Endothelial cell of umbilical vein (primary cell): Measurements from ENCODE around the gene VSIG10. TPM values are rescaled to one million over a fixed set of nuclear protein-coding genes. Genes with fewer than 3 reads are reported as not detected.

ENCODE experiments used
- BruUV-seq: library from RNA; stranded (reverse); fragments of 400-500 nt; replicated peaks from 2 replicates; lab custom pipeline; 2021; lab: Mats Ljungman, UMichigan
- CTCF ChIA-PET: fragments of 300-600, 350-600 bp; sonication (Branson Sonifier 250); formaldehyde crosslinking; loops from one replicate; lab custom pipeline; 2021; ENCODE audit warnings: antibody characterized with exemption, inconsistent platforms; lab: Charles Lee
- POLR2A ChIA-PET: fragments of 300-600, 350-600 bp; sonication (Branson Sonifier 250); formaldehyde crosslinking; loops from one replicate; lab custom pipeline; 2021; ENCODE audit warnings: antibody characterized with exemption, inconsistent platforms; lab: Charles Lee
- DNase-seq: peaks from one replicate; pipeline ENCODE4 v3.0.0-alpha.2; 2011; ENCODE audit warnings: low read depth, low spot score
- FAIRE-seq: peaks from 2 replicates; lab custom pipeline; 2011; peaks lifted over from hg19 to GRCh38; lab: Jason Lieb, UNC
- H2AFZ ChIP-seq: 2 replicates; pipeline ENCODE4 v1.6.0; 2012; ENCODE audit warnings: low read depth, low read length, control low read depth, inconsistent platforms
- H3K27ac ChIP-seq: 2 replicates; pipeline ENCODE4 v1.5.1; 2011; ENCODE audit warnings: low read depth, mild to moderate bottlenecking, control low read depth, low read length, moderate library complexity; ENCODE audit not compliant: insufficient read depth
- H3K27me3 ChIP-seq, 2 experiments: 2 replicates each; pipeline versions ENCODE4 v1.6.0 to v1.6.1; 2011; ENCODE audit warnings: low read length in 2 of 2, mixed read lengths in 1 of 2; ENCODE audit not compliant: control insufficient read depth in 2 of 2, insufficient read depth in 2 of 2
- H3K36me3 ChIP-seq, 2 experiments: 2 replicates in 1 of 2; 3 replicates in 1 of 2; pipeline ENCODE4 v1.5.1; 2011; ENCODE audit warnings: low read length in 2 of 2, mild to moderate bottlenecking in 1 of 2, moderate library complexity in 1 of 2; ENCODE audit not compliant: control insufficient read depth in 2 of 2, insufficient read depth in 2 of 2; ENCODE audit errors: extremely low read depth in 1 of 2
- H3K4me1 ChIP-seq: 3 replicates; pipeline ENCODE4 v1.5.1; 2011; ENCODE audit warnings: mild to moderate bottlenecking, low read length; ENCODE audit not compliant: control insufficient read depth, insufficient read depth; ENCODE audit errors: extremely low read depth
- H3K4me2 ChIP-seq: 2 replicates; pipeline ENCODE4 v1.6.1; 2011; ENCODE audit warnings: low read length, control low read depth, mixed read lengths; ENCODE audit not compliant: insufficient read depth
- H3K4me3 ChIP-seq, 3 experiments: fragments of 200-600 bp in 1 of 3; sonication (generic), shearing (Covaris generic) in 1 of 3; replicated peaks in 1 of 3; 2 replicates each; pipeline ENCODE4 v1.5.1; 2011 to 2016; ENCODE audit warnings: control low read depth in 3 of 3, low read length in 3 of 3, mild to moderate bottlenecking in 2 of 3, inconsistent platforms in 1 of 3, low read depth in 1 of 3, moderate library complexity in 1 of 3; ENCODE audit not compliant: insufficient read depth in 1 of 3
- H3K79me2 ChIP-seq: 2 replicates; pipeline ENCODE4 v1.6.0; 2012; ENCODE audit warnings: low read length, inconsistent platforms; ENCODE audit not compliant: control insufficient read depth, insufficient read depth
- H3K9ac ChIP-seq: replicated peaks from 2 replicates; pipeline ENCODE3; 2011; ENCODE audit warnings: low read length, control low read depth; ENCODE audit not compliant: insufficient read depth; ENCODE audit errors: extremely low read depth
- H3K9me1 ChIP-seq: replicated peaks from 3 replicates; pipeline ENCODE4 v1.6.0; 2011; ENCODE audit warnings: mild to moderate bottlenecking, low read length; ENCODE audit not compliant: control insufficient read depth, insufficient read depth; ENCODE audit errors: extremely low read depth
- H3K9me3 ChIP-seq: replicated peaks from 2 replicates; pipeline ENCODE4 v1.5.1; 2012; ENCODE audit warnings: low read length, inconsistent platforms; ENCODE audit not compliant: control insufficient read depth, insufficient read depth
- H4K20me1 ChIP-seq: replicated peaks from 2 replicates; pipeline ENCODE3; 2011; ENCODE audit warnings: mild to moderate bottlenecking, low read length; ENCODE audit not compliant: control insufficient read depth, insufficient read depth; ENCODE audit errors: extremely low read depth
- FOS ChIP-seq: IDR thresholded peaks from 2 replicates; pipeline ENCODE4 v1.6.1; 2011; ENCODE audit warnings: mild to moderate bottlenecking, low read length, moderate library complexity, borderline replicate concordance; ENCODE audit not compliant: insufficient read depth
- JUN ChIP-seq: IDR thresholded peaks from 2 replicates; pipeline ENCODE4 v1.6.1; 2011; ENCODE audit warnings: borderline replicate concordance, low read depth; ENCODE audit not compliant: insufficient read length, insufficient read depth
- MAX ChIP-seq: IDR thresholded peaks from 2 replicates; pipeline ENCODE4 v1.6.1; 2011; ENCODE audit not compliant: insufficient read depth, insufficient read length
- POLR2A ChIP-seq: IDR thresholded peaks from 2 replicates; pipeline ENCODE4 v1.6.1; 2012; ENCODE audit warnings: low read depth, mild to moderate bottlenecking, control low read depth, low read length
- POLR2AphosphoS5 ChIP-seq: IDR thresholded peaks from 2 replicates; pipeline ENCODE4 v1.6.1; 2012; ENCODE audit warnings: low read depth, mild to moderate bottlenecking, control low read depth, low read length, moderate library complexity; ENCODE audit not compliant: insufficient read depth
- dilution Hi-C: fragments of 300-500 bp; cut with MboI; formaldehyde crosslinking; loops from one replicate; pipeline ENCODE4 v1.15.0; 2019; ENCODE audit warnings: low sequenced_read_pairs; ENCODE audit not compliant: extremely low pct_ligation_motif_present
- intact Hi-C: fragments of 100-400 bp; cut with micrococcal nuclease; formaldehyde crosslinking; loops from one replicate; pipeline ENCODE4 v1.10.0; 2022
- polyA plus RNA-seq, 4 experiments: library from polyadenylated mRNA; depleted of rRNA in 3 of 4; stranded (reverse) in 3 of 4; unstranded in 1 of 4; fragments of >200 nt; gene quantifications; 2 replicates each; pipeline versions ENCODE4 v1.2.1 to v1.2.3, GENCODE V29; 2011 to 2012; ENCODE audit warnings: missing spikeins in 1 of 4
- total RNA-seq: library from RNA; stranded (reverse); gene quantifications from 2 replicates; pipeline ENCODE4 v1.2.3, GENCODE V29; 2021

VSIG10 gene
- total and polyA plus RNA-seq, 2 donors (not counting 3 experiments of a cell fraction or from before 2014, with no cell fraction given): 16.3 to 38.4 TPM

GRCh38 chr12:118016424-118017264 lies 87.2 kb downstream of the VSIG10 start, which contains the start of gene RFC5:
RFC5 (plus strand) TSS chr12:118016703; CDS start chr12:118016828, 125 bp downstream.
- ChIA-PET POLR2A (interaction anchor here (0.7 kb wide), 1 partner anchor 119 kb away, joined by 3 read pairs; the partner anchor contains the start of gene PEBP1), CTCF (interaction anchor here (0.9 to 1.1 kb wide), 5 partner anchors 18 to 142 kb away, joined by 3 to 6 read pairs (median 3); no protein-coding TSS in a partner anchor)
- Histone ChIP-seq H3K79me2 (peaks cover 15% of the 10 kb centered on the region), H3K9me1 (no peaks in the 10 kb centered on the region), H3K4me3 (peak within 1 kb of the TSS; percentile 67 to 94 (median 81)), H3K4me2 (peak within 1 kb of the TSS; percentile 89), H4K20me1 (no peaks in the 10 kb centered on the region), H3K4me1 (peaks cover 9% of the 10 kb centered on the region), H3K9ac (peak within 1 kb of the TSS; percentile 83), H3K36me3 (peaks cover 2 to 4% of the 10 kb centered on the region in 2 experiments), H3K27me3 (peaks cover 2 to 4% of the 10 kb centered on the region in 2 experiments), H3K27ac (peak within 1 kb of the TSS; percentile 32), H3K9me3 (no peaks in the 10 kb centered on the region), H2AFZ (peak within 1 kb of the TSS; percentile 83)
- TF ChIP-seq JUN (no peak), MAX (peak; percentile 49), FOS (no peak), POLR2A (peak; percentile 36), POLR2AphosphoS5 (peak; percentile 66)
- FAIRE-seq: peak; percentile 95
- DNase-seq: peak; percentile 98
- intact Hi-C loops (loop anchor here (1.0 to 5.0 kb wide), 7 partner anchors 16 to 361 kb away; partner anchors contain the start of genes PEBP1, SUDS3, VSIG10 and WSB2), dilution Hi-C loops (no loop called here)
- TSS peak; percentile 38 for BruUV-seq
